GM21717 (cell line): ENCODE measurements around the gene EFEMP2.

Experiments
- ATAC-seq: cut with Tn5 transposase; IDR thresholded peaks from one replicate; pipeline ENCODE4 v1.9.1; 2021; ENCODE audit warnings: mild to moderate bottlenecking, moderate library complexity; ENCODE audit not compliant: unreplicated experiment

Gene EFEMP2

GRCh38 chr11:65867284-65868071, 5.1 kb downstream of the EFEMP2 start:
- no peak for ATAC-seq

- no peak for ATAC-seq
Measured at GRCh38 chr11:65866509-65867283, 5.9 kb downstream of the EFEMP2 start.

- ATAC-seq, result no peak
Measured at GRCh38 chr11:65865550-65866172, 6.9 kb downstream of the EFEMP2 start.

GRCh38 chr11:65864706-65865471, 7.7 kb downstream of the EFEMP2 start:
- ATAC-seq, result no peak

- no peak for ATAC-seq
Measured at GRCh38 chr11:65863889-65864705, 8.5 kb downstream of the EFEMP2 start.

- ATAC-seq, result no peak
Measured at GRCh38 chr11:65862941-65863888, 9.4 kb downstream of the EFEMP2 start.

GRCh38 chr11:65862191-65862735, 10.3 kb downstream of the EFEMP2 start:
- no peak for ATAC-seq

GRCh38 chr11:65861533-65862183, 10.9 kb downstream of the EFEMP2 start:
- ATAC-seq, result no peak

GRCh38 chr11:65861165-65861505, 11.5 kb downstream of the EFEMP2 start:
- ATAC-seq, result no peak

- peak; percentile 24 for ATAC-seq
Measured at GRCh38 chr11:65860278-65861164, 12.1 kb downstream of the EFEMP2 start, which contains the start of gene MUS81. MUS81 (plus strand) TSS chr11:65860433; CDS start chr11:65860754, 321 bp downstream.

- no peak for ATAC-seq
Measured at GRCh38 chr11:65859812-65860277, 12.8 kb downstream of the EFEMP2 start.

- peak; percentile 47 for ATAC-seq
Measured at GRCh38 chr11:65859095-65859811, 13.3 kb downstream of the EFEMP2 start.

GRCh38 chr11:65858681-65859087, 13.9 kb downstream of the EFEMP2 start:
- no peak for ATAC-seq

- peak; percentile 28 for ATAC-seq
Measured at GRCh38 chr11:65857853-65858680, 14.5 kb downstream of the EFEMP2 start, which contains the start of gene CFL1. CFL1 (minus strand) TSS chr11:65858180; CDS start chr11:65858099, 81 bp downstream.

GRCh38 chr11:65857500-65857852, 15.1 kb downstream of the EFEMP2 start:
- peak; percentile 4 for ATAC-seq
